ENCODE data around the gene ARHGAP33.
A peak's percentile ranks its signal among the peaks of the same experiment; 100 is the strongest.

Gene ARHGAP33

DNA sequence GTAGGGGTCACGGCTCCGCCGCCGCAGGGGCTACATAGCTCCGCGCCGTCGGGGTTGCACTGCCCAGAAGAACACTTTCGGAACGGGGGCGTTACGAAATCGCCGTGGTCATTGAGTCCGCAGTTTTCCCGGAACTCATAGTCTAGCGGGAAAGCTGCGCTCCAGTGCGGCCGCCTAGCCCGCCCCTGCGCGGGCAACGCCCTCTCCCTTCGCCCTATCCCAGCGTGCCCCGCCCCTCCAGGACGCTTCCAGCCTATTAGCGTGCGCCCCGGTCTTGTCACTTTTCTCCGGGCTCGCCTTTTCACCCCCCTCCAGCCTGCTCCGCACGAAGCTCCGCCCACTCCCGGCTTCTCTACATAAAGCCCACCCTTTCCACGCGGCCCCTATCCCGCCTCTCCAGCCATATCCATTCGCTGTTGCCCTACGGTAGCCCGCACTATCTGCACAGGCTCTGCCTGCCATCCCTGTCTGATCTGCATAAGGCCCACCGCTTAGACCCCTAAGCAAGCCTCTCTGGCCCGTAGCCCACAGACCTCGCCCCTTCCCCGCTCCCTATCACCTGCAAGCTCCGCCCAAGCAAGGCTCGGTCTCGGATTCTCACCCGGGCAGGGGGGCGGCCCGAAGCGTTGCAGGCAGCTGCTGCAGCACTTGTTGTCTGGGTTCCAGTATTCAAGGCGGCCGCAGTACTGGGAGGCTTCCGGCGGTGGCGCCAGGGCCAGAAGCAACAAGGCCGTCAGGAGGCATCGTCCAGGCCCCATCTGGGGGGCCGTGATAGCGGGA lies 34.8 kb upstream of the ARHGAP33 start:
- peak; percentile 99 for DNase-seq

DNA sequence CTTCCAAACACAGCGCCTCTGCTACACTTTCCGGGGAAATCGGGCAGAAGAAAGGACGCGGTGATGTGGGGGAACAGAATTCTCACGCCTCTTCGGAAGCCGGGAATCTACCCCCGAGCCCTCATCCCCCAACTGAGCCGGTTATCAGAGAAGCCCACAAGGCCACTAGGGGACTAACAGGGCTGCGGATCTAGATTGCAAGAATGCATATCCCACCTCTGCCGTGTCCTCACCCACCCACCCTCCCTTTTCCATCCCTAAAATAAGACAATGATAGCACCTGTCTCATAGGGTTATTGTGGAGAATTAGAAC lies 34.2 kb upstream of the ARHGAP33 start:
- no peak for DNase-seq

DNA sequence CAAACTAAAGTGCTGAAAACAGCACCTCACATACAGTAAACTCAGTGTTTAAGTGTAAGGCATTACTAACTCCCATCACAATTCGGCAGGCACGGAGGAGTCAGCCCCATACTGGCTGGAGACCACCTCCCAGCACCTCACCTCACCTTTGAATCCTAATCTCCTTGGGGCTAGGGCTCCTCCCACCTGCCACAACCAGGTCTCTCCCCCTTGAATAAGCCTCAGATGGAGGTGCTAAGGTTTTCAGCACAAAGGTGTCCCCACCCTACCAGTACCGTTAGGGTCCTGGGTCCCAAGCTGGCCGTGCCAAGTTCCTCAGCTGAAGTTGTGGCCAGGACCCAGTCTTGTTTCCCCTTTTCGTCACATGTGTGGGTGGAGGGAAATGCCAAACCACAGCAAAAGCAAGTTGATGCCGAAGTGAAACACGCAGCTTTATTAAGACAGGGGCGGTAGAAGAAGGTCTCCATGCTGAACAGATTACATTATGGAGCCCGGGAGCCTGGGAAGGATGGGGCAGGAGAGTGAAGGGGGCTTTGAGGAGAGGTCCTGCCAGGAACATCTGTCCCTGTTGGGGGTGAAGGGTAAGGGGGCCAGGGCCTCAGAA lies 33.1 kb upstream of the ARHGAP33 start, which contains the start of gene IGFLR1:
TSS of gene IGFLR1 (minus strand) at position 332 of the 604 bp plus-strand sequence. CDS start 1,272 bp downstream, outside the sequence.
- no peak for DNase-seq

DNA sequence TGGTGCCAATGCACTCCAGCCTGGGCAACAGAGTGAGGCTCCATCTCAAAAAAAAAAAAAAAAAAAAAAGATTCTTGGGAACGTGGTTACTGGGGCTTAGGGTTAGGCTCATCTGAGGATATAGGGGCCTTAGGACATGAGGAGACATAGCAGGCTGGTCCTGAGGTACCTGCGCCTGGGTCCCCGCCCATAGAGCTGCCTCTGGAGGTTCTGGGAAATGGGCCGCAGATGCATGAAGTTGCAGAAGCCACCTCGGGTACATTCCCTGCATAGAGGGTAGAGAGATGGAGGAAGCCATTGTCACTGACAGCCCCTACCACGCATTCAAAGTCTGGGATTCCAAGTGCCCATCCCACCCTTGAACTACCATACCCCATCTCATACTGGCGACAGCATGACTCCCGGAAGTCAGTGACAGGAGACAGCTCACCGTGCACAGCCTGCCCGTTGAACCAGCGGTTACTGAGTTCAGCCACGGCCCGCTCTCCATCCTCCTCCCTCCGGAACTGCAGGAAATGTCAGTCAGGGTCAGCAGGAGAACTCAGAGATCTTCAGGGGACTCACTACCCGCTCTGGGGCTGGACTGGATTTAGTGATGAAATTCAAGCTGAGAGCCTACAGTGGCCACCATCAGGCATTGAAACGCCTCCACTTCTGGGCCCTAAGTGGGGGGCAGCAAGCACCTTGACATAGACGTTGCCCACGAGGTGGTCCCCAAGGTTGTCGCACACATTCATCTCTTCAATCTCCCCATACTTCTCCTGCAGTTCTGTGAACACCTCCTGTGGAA lies 31.5 kb upstream of the ARHGAP33 start:
- no peak for DNase-seq

- peak; percentile 98 for DNase-seq
Observed at GRCh38 chr19:35744430-35745327, 30.7 kb upstream of the ARHGAP33 start.

DNA sequence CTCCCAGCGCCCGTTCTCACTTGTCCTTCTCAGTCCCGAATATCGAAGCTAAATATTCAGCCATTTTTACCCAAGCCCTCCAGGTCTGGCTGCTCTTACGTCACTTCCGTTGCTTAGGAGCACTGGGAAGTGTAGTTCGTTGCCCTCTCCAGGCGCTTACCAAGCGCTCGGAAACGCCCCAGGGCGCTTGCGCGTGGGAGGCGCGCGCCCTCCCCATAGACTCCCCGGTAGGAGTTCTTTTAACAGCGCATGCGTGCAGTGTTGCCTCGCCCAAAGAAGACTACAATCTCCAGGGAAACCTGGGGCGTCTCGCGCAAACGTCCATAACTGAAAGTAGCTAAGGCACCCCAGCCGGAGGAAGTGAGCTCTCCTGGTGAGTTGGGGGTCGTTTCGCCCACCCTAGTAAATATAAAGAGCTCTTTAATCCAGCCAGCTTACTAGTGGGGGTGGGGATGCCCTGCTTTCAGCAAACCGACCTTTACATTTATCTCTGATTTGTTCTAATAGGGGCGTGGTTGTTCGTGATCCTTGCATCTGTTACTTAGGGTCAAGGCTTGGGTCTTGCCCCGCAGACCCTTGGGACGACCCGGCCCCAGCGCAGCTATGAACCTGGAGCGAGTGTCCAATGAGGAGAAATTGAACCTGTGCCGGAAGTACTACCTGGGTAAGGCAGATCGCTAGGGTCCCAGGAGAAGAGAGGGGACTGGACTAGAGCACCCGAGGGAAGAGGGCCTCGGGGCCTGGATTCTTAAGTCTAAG lies 29.9 kb upstream of the ARHGAP33 start, which contains the start of the genes PSENEN and U2AF1L4:
TSS of gene PSENEN (plus strand) at position 324 of the 759 bp plus-strand sequence. CDS start at position 604, 280 bp downstream.
TSS of gene U2AF1L4 (minus strand) at position 91 of the 759 bp plus-strand sequence. CDS start at position 64, 27 bp downstream.
- DNase-seq, result peak; percentile 99

DNA sequence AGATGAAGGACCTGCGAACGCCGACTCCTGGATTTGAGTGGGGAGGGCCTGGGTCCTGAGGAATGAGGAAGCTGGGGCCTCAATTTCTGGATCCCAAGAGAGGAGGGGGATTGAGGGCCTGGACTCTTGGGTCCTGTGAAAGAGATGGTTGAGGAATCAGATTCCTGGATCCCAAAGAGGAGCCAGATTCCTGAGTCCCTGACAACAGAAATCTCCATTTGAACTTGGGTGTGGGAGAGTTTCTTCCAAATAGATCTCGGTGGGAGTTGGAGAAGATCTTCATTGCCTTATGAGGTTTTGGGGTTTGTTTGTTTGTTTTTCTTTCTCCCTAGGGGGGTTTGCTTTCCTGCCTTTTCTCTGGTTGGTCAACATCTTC lies 29.3 kb upstream of the ARHGAP33 start:
- DNase-seq, result no peak

- no peak for DNase-seq
Observed at GRCh38 chr19:35746531-35746930, 28.8 kb upstream of the ARHGAP33 start.

DNA sequence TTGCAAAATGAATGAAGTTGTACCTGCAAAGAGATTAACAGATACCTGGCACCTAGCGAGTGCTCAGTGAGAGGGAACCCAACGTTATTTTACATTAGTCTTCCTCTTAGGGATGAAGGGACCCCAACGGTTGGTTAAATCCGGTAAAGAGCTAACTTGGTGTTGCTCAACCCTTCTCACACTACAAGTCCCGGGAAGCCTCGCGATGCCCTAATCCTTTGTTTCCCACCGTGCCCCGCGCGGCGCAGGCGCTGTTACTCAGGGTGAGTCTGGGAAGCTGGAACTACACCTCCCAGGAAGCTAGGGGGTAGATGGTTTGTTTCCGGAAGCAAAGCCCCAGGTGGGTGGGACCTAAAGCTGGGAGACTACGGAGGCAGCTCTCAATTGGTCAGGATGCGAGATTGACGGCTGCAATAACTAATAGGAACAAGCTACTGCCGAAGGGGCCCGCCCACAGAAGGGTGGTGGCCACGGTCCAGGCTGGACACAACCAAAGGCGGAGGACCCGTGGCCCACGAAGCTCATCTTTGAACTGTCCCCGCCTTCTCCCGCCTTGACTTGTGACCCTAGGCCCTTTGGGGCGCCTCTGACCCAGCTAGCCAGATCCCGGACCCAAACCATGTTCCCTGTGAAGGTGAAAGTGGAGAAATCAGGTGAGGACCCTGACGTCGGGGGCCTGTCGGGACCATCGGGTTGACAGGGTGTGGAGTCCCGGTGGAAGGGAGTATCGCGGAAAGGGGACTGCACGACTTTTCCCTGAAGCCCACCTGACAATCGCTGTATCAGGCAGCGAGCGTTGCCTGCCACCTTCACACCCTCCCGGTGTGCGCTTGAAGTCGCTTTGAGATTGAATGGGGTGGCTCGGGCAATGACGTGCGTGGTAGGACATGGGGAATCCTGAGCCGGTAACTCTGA lies 27.0 kb upstream of the ARHGAP33 start, which contains the start of gene LIN37:
TSS of gene LIN37 (plus strand) at position 471 of the 915 bp plus-strand sequence. CDS start at position 620, 149 bp downstream.
- peak; percentile 100 for DNase-seq

GRCh38 chr19:35750167-35750566 lies 25.2 kb upstream of the ARHGAP33 start:
- no peak for DNase-seq

DNA sequence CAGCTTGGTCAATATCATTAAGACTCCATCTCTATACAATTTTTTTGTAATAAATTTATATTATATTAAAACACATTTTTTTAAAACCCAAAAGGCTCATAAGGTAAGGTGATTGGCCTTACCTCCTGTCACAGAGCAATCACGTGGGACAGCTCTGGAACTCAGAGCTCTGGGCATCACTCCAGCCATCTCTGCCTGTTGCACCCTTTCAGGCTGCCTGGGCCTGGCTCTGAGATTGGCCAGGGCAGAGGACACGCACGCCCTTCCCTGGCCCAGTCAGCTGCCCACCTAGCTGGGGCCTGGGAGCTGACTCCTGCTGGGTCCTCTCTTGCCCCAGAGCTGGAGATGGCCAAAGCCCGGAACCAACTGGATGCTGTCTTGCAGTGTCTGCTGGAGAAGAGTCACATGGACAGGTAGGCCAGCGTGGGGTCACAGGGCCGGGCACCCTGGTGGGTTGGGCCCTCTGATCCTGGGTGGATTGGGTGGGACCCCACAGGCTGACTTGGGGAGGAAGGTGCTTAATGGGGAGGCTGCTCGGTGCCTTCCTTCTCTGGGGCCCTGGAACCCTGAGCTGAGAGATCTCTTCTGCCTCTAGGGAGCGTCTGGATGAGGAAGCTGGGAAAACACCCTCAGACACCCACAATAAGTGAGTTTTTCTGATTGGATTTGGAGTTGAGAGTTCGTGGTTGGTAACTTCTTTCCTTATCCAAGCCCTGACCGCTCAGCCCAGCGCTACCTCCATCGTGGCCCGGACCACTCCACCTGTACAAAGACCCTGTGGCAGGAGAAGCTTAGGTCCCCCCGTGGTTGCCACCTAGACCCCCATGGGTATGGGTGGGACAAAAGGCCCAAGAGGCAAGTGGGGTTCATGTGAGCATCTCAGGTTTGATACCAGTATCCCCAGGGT lies 23.3 kb upstream of the ARHGAP33 start:
- no peak for DNase-seq

GRCh38 chr19:35752746-35753350 lies 22.5 kb upstream of the ARHGAP33 start:
- DNase-seq, result no peak

GRCh38 chr19:35753634-35754369 lies 21.6 kb upstream of the ARHGAP33 start:
- no peak for DNase-seq

GRCh38 chr19:35754370-35755130 lies 20.8 kb upstream of the ARHGAP33 start:
- peak; percentile 28 for DNase-seq

DNA sequence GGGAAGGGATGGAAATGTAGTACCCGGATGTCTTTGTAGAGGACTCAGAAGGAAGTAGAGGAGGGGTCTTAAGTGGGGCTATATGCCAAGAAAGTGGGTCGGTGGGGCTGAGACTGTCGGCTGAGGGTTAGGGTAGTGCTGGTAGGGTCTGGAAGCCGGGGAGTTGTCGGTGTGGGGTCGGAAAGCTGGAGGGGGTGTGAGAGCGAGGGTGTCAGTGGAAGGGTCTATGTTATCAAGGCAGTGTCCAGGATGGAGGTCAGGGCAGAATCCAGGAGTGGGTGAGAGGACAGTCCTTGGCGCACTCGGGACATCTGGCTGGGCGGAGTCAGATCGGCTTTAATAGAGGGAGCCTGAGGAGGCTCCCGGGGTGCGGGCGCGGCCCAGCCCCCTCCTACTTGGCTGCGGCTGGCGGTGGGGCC lies 20.2 kb upstream of the ARHGAP33 start:
- no peak for DNase-seq

DNA sequence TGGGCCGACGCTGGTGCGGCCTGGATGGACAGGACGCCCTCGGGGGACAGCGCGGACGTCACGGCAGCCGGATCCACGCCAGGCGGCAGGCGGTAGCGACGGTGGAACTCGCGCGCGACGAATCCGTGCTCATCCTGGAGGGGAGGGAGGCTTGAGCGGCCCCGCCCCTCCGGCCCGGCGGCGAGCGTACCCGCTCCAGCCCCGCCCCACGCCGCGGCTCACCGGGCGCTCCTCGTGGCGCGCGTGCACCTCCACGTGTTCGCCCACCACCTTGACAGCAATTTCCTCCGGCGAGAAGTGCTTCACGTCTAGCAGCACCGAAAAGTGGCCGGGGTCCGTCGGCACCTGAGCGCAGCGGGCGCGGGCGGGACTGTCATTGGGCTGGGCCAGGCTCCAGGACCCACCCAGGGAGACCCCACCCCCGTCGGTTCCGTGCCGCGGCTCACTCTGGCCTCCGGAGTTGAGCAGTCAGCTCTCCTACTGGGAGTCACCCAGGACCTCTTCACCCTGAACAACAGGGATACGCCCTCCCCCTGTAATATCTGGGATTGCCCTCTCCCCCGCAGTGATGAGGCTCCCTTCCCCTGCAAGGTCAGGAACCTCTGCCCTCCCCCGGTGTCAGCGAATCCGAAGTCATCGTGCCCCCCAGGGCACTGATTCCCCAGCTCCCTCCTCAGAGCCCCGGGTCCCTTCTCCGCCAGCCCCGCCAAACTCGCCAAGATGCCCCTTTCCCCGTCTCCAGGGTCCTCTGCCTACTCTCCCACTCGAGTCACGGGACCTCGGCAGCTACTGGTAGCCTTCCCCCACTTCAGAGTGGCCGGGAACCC lies 19.6 kb upstream of the ARHGAP33 start:
- DNase-seq, result peak; percentile 91

Data from femur (tissue), 1 donor.